ENCODE data around the gene CAMTA1. TPM values are rescaled to one million over a fixed set of nuclear protein-coding genes. Genes with fewer than 3 reads are reported as not detected.

Gene CAMTA1
- total and polyA plus RNA-seq, 9 of the 15 experiments (the other 6 are each of a cell fraction or from before 2014, with no cell fraction given), result 43.9 to 161 (median 65.9) TPM

GRCh38 chr1:6962996-6963911 lies 178.0 kb downstream of the CAMTA1 start (continued):
- TF ChIP-seq TOE1 (IDR thresholded peaks at IDR 0.05; ENCODE audit: borderline replicate concordance), result 0 out of 2 replicates have a peak, but pooled peaks have one; percentile 20
- TF ChIP-seq TOE1 (CRISPR knock-in tag; IDR thresholded peaks at IDR 0.05; ENCODE audit: borderline replicate concordance, low read depth), result no peak
- no peak for TF ChIP-seq SAFB (IDR thresholded peaks at IDR 0.05; ENCODE audit: borderline replicate concordance, low read depth, low read length)
- TF ChIP-seq PKNOX1 (IDR thresholded peaks at IDR 0.05), result peak; percentile 77
- TF ChIP-seq ZNF41 (CRISPR knock-in tag; conservative IDR thresholded peaks at IDR 0.05), result no peak
- TF ChIP-seq HNRNPK (IDR thresholded peaks at IDR 0.05; ENCODE audit: low read depth, low read length, poor library complexity, severe bottlenecking), result no peak
- TF ChIP-seq ZNF318 (IDR thresholded peaks at IDR 0.05; ENCODE audit: borderline replicate concordance in 1 of 2, low read depth in 1 of 2), result no peak
- no peak for TF ChIP-seq HDAC2 (IDR thresholded peaks at IDR 0.05)
- no peak for TF ChIP-seq KAT8 (IDR thresholded peaks at IDR 0.05; ENCODE audit: low read depth)
- peak; percentile 82; the same call in 1 of the 2 replicates for TF ChIP-seq PHF21A (IDR thresholded peaks at IDR 0.05; ENCODE audit: borderline replicate concordance, low read depth)
- TF ChIP-seq NFE2 (IDR thresholded peaks at IDR 0.05; ENCODE audit: low read depth), result no peak
- no peak for TF ChIP-seq ZNF124 (CRISPR knock-in tag; IDR thresholded peaks at IDR 0.05)
- no peak for TF ChIP-seq ARID4B (CRISPR knock-in tag; IDR thresholded peaks at IDR 0.05)
